ENCODE results near the gene KY. TPM values are rescaled to one million over a fixed set of nuclear protein-coding genes. Genes with fewer than 3 reads are reported as not detected.

KY gene
- total RNA-seq, 2 donors from 2014 or later = 0.26 TPM; not detected in 1

DNA sequence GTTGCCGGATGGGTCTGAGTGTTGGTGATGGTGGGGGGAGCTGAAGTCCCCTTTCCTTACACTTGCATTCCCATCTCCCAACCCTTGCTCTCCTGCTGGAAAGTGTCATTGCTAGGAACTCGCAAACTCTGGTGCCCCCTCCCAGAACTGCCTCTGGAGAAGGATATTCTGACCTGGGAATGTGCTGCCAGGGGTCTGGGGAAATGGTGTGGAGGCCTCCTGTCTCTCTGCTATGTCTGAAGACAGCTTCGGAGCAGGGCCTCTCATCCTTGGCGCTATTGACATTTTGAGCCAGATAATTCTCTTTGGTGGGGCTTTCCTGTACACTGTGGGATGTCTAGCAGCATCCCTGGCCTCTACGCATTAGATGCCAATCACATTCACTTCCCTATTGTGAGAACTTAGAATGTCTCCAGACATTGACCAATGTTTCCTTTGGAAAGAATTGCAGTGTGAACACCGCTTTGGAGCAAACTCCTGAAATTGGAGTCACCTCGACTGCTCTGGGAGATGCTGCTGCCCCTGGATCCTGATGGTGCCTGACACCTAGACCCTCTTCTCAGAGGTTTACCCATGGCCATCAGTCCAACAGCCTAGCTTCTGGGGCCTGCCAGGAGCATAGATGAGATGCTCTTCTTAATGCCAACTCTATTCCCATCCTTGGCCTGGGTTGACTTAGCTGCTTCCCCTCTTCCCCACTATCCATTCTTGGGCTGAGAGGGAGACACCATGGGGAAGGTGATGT lies 2.2 kb upstream of the KY start:
- Histone ChIP-seq H3K4me1 (peaks cover 17% of the 10 kb centered on the region), H3K9me3 (no peaks in the 10 kb centered on the region), H3K4me3 (no peak overlapping the region), H3K36me3 (replicated peaks in 1 of 2; ENCODE audit: insufficient read depth in 1 of 2, low read depth in 2 of 2) (no peaks in the 10 kb centered on the region), H3K27ac (no peak overlapping the region), H3K27me3 (no peaks in the 10 kb centered on the region)
- no peak for ATAC-seq
- WGBS, 2 donors = 85% methylated on average over 7 of the region's 7 CpGs
- no peak for DNase-seq
- intact Hi-C loops (cut with DNase I) = no loop called here
- TF ChIP-seq, protein P1, sequence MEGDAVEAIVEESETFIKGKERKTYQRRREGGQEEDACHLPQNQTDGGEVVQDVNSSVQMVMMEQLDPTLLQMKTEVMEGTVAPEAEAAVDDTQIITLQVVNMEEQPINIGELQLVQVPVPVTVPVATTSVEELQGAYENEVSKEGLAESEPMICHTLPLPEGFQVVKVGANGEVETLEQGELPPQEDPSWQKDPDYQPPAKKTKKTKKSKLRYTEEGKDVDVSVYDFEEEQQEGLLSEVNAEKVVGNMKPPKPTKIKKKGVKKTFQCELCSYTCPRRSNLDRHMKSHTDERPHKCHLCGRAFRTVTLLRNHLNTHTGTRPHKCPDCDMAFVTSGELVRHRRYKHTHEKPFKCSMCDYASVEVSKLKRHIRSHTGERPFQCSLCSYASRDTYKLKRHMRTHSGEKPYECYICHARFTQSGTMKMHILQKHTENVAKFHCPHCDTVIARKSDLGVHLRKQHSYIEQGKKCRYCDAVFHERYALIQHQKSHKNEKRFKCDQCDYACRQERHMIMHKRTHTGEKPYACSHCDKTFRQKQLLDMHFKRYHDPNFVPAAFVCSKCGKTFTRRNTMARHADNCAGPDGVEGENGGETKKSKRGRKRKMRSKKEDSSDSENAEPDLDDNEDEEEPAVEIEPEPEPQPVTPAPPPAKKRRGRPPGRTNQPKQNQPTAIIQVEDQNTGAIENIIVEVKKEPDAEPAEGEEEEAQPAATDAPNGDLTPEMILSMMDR (IDR thresholded peaks at IDR 0.05) = no peak
- no peak for TF ChIP-seq POLR2A (IDR thresholded peaks at IDR 0.05)

DNA sequence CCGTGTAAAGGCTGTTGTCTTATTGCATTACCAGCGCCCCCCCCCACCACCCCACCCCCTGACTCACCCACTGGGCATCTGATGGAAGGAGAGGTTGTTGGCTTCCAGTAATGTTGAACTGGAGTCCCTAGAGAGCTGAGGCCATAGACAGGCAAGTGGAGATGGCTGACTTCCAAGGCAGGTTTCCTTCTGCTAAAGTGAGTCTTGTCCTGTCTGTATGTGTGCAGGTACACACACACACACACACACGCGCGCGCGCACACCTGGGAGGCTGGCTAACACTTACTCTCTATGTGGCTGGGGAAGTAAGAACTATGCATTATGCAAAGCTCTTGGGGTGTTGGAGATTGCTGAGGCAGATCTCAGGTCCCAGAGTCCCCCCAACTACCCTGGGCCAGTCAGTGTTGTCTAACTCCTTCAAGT lies 1.6 kb upstream of the KY start:
- no peak for TF ChIP-seq POLR2A (IDR thresholded peaks at IDR 0.05)
- TF ChIP-seq, protein P1 (IDR thresholded peaks at IDR 0.05) = no peak
- 81 to 83% methylated on average over 7 of the region's 7 CpGs for WGBS, 2 donors
- ATAC-seq (no peak), DNase-seq (no peak)
- no peaks in the 10 kb centered on the region for H3K27me3 ChIP-seq
- intact Hi-C loops (cut with DNase I) = no loop called here
- no peak overlapping the region for H3K27ac ChIP-seq
- H3K4me3 ChIP-seq = no peak overlapping the region
- H3K4me1 ChIP-seq = peaks cover 17% of the 10 kb centered on the region
- no peaks in the 10 kb centered on the region for H3K36me3 ChIP-seq (replicated peaks in 1 of 2; ENCODE audit: insufficient read depth in 1 of 2, low read depth in 2 of 2)
- H3K9me3 ChIP-seq = no peaks in the 10 kb centered on the region

DNA sequence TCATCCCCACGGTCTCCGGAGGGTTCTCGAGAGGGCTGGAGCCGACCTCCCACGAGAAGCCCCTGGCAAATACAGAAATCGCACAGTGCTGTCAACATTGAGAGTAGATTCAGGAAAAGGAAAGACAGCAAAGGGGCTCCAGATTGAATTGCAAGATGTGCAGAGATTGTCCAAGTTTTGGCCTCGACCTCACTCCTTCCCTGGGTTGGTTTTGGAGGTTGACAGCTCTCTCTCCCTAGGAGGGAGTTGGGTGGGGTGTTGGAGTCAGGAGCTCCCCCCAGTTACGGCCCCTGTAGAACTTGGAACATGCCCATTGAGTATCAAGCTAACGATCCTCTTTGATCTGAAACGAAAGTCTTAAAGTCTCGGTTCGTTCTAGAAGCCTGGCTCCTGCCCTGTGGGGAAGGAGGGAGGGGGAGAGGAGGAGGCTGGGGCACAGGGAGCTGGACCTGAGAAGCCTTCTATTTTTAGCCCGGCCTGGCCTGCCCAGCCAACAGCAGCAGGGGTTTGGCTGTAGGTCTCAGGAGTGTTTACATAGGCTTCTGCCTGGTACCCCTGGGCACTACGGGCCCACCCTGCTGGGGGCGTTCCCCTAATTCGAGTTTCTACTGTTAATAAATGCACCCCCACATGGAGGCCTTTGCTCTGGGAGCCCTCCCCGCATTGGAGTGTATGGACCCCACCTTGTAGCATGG lies 672 bp upstream of the KY start:
- ATAC-seq (no peak), DNase-seq (peak in 3 of 4 donors; percentile 11 to 44 (median 24))
- no peaks in the 10 kb centered on the region for H3K9me3 ChIP-seq
- 10 to 15% methylated on average over 17 of the region's 17 CpGs for WGBS, 2 donors
- peaks cover 17% of the 10 kb centered on the region for H3K4me1 ChIP-seq
- TF ChIP-seq, protein P1 (IDR thresholded peaks at IDR 0.05) = no peak
- no peak for TF ChIP-seq POLR2A (IDR thresholded peaks at IDR 0.05)
- no peaks in the 10 kb centered on the region for H3K36me3 ChIP-seq (replicated peaks in 1 of 2; ENCODE audit: insufficient read depth in 1 of 2, low read depth in 2 of 2)
- H3K27me3 ChIP-seq = no peaks in the 10 kb centered on the region
- intact Hi-C loops (cut with DNase I) = no loop called here
- no peak overlapping the region for H3K4me3 ChIP-seq
- H3K27ac ChIP-seq = no peak overlapping the region

DNA sequence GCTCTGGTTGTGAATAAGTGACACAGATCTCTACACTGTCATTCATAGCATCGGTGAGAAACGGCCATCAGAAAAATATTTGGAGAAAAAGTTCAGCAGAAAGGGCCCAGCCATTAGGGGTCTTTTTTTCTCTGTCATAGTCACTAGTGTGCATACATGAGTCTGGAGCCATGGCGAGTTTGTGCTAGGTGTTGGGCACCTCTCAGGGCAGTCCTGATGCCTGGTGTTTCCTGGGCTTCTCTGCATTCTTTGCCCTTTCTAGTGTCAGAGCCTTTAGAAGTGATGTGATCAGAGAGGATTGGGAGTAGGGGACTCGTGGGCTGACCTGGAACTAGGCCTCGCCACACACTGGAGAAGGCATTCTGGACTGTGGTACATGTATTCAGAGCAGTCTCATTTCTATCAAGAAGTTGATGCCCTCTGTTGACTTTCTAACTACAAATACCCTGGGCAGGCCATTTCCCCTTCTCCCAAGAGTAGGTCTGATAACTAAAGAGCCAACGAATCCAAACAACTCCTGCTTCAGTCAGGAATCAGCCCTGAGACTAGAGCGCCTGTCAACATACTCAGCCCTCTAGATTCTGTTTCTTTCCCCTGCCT lies 1.6 kb downstream of the KY start:
- Histone ChIP-seq H3K27ac (no peak overlapping the region), H3K4me3 (no peak overlapping the region), H3K4me1 (peaks cover 17% of the 10 kb centered on the region), H3K9me3 (no peaks in the 10 kb centered on the region), H3K27me3 (no peaks in the 10 kb centered on the region), H3K36me3 (replicated peaks in 1 of 2; ENCODE audit: insufficient read depth in 1 of 2, low read depth in 2 of 2) (no peaks in the 10 kb centered on the region)
- intact Hi-C loops (cut with DNase I) = no loop called here
- no peak for DNase-seq
- WGBS, 2 donors = 72 to 77% methylated on average over 7 of the region's 7 CpGs
- no peak for ATAC-seq
- TF ChIP-seq POLR2A (IDR thresholded peaks at IDR 0.05) = no peak
- TF ChIP-seq, protein P1 (IDR thresholded peaks at IDR 0.05) = no peak
